ENCODE measurements around the gene P3H3. TPM values are rescaled to one million over a fixed set of nuclear protein-coding genes. Genes with fewer than 3 reads are reported as not detected.

Gene P3H3
- total RNA-seq, 1 donor, result 53.9 TPM

DNA sequence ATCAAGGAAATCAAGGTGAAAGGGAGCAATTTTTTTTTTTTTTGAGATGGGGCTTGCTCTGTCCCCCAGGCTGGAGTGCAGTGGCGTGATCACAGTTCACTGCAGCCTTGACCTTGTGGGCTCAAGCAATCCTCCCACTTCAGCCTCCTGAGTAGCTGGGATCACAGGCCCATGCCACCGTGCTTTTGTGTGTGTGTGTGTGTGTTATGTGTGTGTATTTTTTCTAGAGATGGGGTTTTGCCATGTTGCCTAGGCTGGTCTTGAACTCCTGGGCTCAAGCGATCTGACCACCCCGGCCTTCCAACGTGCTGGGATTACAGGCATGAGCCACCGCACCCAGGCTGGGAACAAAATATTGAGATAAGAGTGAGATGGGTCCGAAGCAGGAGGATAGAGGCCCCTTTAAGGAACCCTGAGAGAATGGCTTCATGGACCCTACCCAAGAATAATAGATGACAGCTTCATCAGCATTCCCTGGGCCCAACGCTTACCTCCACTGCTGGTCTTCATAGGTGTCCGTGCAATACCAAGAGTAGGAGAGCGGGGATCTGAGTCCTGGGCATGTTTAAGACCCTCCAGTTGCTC, 21.9 kb downstream of the P3H3 start:
- DNase-seq (ENCODE audit: low read depth), result no peak
- no peak for TF ChIP-seq CTCF (IDR thresholded peaks at IDR 0.05; ENCODE audit: insufficient read depth, low read length)
- peak overlapping the region; percentile 61 for H3K4me3 ChIP-seq (ENCODE audit: low read depth, low read length)

DNA sequence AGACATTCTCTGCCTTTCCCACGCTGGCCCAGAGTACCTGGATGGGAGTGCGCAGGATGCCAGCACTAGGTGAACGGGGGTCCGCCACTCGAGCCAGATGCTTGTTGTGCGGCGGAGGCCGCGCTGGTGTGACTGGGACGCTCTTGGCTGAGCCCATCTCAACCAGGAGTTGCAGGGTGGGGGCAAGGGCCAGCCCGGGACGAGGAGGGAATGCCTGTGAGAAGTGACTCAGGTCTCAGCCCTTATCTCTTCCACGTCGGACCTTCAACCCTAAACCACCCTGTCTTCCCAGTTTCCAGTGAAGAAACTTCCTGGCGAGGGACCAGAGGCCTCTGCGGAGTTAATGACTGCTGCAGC, 22.6 kb downstream of the P3H3 start:
- H3K4me3 ChIP-seq (ENCODE audit: low read depth, low read length), result peak overlapping the region; percentile 61
- no peak for TF ChIP-seq CTCF (IDR thresholded peaks at IDR 0.05; ENCODE audit: insufficient read depth, low read length)
- DNase-seq (ENCODE audit: low read depth), result no peak

GRCh38 chr12:6851153-6851920, 23.1 kb downstream of the P3H3 start, which contains the start of gene CDCA3:
CDCA3 (minus strand) TSS chr12:6851286; CDS start chr12:6850952, 334 bp downstream.
- H3K4me3 ChIP-seq (ENCODE audit: low read depth, low read length), result peak within 1 kb of the TSS; percentile 97
- peak; percentile 99 for DNase-seq (ENCODE audit: low read depth)
- TF ChIP-seq CTCF (IDR thresholded peaks at IDR 0.05; ENCODE audit: insufficient read depth, low read length), result no peak

GRCh38 chr12:6851921-6852650, 23.9 kb downstream of the P3H3 start, which contains the start of gene USP5:
USP5 (plus strand) TSS chr12:6852150; CDS start chr12:6852180, 30 bp downstream.
- peak; percentile 100 for DNase-seq (ENCODE audit: low read depth)
- no peak for TF ChIP-seq CTCF (IDR thresholded peaks at IDR 0.05; ENCODE audit: insufficient read depth, low read length)
- H3K4me3 ChIP-seq (ENCODE audit: low read depth, low read length), result peak within 1 kb of the TSS; percentile 97

DNA sequence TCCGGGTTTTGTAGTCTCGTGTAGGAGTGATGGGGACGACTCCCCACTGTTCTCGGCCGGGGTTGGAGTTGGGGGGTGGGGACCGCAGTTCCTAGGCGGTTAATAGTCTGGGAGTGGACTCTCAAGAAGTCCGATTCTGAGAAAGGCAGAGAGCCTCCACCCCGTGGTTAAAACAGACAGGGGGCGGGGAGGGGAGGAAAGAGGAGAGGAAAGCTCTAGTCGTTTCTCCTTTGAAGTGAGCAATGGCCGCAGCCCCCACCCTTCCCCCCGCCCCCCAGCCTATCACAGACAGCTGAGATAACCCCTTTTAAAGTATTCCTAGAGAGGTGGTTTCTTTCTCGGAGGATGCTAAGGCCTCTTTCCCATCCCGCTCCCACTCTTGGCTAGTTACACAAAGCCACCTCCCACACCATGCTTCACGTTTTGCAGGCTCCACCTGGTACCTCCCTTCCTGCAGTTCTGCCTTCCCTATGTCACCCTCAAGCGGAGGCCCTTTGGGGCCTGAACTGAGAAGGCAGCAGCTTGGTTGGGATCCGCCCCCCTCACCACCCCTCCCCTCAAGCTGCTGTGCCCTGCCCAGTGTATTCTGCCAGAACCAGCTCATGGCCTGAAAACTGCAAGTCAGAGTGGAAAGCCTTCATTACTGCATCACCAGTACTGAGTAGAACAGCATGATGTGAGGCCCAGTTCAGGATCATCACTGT, 24.6 kb downstream of the P3H3 start:
- TF ChIP-seq CTCF (IDR thresholded peaks at IDR 0.05; ENCODE audit: insufficient read depth, low read length), result no peak
- peak overlapping the region; percentile 80 for H3K4me3 ChIP-seq (ENCODE audit: low read depth, low read length)
- DNase-seq (ENCODE audit: low read depth), result peak; percentile 86

DNA sequence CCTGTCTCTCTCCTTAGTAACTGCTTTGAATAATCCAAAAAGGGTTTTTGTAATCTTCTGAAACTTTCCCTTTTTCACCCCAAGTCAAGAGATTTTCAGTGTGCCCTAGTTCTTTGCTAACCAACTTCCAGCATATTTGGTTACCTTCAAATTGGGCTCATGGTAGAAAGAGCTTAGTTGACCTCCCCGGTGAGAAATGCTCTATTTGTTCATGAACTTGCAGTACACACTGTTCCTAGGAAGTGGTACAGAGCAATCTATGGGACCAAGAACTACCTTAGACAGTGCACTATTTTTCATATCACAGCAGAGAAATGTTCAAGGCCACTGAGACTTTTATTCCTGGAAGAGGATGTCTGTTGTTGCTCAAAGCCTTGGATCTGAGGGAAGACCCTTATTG, 25.4 kb downstream of the P3H3 start:
- TF ChIP-seq CTCF (IDR thresholded peaks at IDR 0.05; ENCODE audit: insufficient read depth, low read length), result no peak
- H3K4me3 ChIP-seq (ENCODE audit: low read depth, low read length), result peak overlapping the region; percentile 80
- DNase-seq (ENCODE audit: low read depth), result no peak
